GM18520 (cell line): ENCODE measurements around the gene RPS24.
"Not testable (repeated sequence)": the region's sequence is repeated elsewhere in the genome, so short reads cannot be mapped to it uniquely, and the experiment has no call there.

ENCODE experiments used
- ATAC-seq: cut with Tn5 transposase; IDR thresholded peaks from one replicate; pipeline ENCODE4 v1.9.1; 2021; ENCODE audit not compliant: unreplicated experiment

Gene RPS24

DNA sequence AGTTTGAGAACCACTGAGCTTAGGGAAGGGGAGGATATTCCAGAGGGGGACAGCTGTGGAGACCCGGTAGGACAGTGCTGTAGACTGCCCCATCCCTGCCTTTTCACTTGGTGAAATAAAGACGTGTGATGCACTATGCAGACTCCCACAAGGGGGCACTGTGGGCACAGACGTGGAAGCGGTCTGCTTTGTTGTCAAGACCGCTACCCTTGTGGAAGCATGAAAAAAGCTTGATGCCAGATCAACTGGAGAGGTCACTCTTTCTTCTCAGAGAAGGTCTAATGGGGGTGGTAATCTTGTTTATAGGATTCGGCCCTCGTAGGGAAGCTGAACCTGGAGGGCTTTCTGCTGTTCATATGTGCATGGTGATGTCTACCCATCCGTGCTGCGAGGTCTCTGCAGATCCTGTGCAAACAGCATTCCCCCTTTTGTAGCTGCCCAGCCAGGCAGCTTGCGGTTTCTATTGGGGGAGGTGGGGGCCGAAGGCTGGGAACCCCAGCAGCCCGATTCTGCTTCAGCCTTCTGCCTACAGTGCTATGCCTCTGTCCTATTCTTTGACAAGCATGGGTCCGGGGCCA, 13.7 kb downstream of the RPS24 start:
- ATAC-seq, result no peak

DNA sequence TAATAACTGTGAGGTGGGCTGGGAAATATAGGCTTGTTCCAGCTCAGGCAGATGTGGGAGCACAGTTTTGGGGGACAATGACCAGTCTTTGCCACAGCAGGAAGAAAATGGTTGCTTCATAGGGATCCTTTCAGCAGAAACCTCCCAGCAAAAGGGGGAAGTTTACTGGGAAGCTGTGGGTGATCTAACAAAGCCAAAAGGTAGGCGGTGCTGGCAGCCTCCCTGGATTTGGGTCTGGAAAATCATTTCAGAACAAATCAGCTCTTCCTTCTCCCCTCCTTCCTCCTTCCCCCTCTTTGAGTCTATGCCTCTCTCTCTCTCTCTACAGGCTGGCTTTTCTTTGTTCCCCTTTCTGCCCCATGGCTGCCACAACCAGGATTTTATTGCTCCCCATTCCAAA, 16.2 kb downstream of the RPS24 start:
- ATAC-seq, result no peak

DNA sequence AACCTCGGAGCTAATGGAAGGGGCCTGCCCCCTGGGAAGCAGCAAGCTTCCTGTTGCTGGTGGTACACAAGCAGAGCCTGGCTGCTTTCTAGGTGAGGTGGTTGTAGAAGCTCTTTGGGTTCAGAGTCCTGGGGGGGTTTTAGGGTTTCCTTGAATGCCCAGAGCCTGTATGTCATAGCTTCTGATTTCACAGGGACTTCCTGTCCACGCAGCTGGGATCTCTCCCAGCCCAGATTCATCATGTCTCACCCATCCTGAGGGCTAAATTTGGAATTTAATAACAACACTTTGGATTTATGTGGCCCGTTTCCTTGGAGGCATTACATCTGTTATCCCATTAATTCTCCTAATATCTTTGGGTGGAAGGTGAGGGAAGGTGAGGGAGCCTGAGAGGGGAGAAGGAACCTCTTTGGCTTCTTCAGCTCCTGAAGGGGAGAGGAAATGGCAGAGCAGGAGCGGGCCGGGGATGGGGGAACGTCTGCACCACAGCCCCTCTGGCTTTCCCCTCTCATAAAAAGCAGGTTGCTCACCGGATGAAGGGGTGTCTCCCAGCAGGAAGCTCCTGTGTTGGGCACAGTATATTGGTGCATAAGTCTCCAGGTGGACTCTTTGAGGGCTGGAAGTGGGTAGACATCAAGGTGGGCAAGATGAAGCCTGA, 19.7 kb downstream of the RPS24 start:
- no peak for ATAC-seq

DNA sequence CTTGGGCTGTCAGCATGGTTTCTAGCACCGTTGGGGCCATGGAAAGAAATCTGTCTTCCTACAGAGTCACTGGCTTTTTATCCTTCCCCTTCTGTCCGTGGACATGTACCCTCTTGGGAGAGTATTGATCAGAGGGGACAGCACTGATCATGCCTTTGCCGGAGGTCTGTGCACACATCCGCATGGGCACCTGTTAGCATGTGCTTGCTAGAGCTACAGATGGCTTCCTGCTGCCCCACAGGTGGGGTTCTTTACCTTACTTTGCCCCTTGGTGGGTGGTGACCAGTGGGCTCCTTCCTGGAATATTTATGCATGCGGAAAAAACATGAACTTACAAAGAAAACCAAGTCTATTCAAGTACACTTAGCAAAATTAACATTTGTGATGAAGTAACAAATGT, 24.9 kb downstream of the RPS24 start:
- ATAC-seq, result no peak

DNA sequence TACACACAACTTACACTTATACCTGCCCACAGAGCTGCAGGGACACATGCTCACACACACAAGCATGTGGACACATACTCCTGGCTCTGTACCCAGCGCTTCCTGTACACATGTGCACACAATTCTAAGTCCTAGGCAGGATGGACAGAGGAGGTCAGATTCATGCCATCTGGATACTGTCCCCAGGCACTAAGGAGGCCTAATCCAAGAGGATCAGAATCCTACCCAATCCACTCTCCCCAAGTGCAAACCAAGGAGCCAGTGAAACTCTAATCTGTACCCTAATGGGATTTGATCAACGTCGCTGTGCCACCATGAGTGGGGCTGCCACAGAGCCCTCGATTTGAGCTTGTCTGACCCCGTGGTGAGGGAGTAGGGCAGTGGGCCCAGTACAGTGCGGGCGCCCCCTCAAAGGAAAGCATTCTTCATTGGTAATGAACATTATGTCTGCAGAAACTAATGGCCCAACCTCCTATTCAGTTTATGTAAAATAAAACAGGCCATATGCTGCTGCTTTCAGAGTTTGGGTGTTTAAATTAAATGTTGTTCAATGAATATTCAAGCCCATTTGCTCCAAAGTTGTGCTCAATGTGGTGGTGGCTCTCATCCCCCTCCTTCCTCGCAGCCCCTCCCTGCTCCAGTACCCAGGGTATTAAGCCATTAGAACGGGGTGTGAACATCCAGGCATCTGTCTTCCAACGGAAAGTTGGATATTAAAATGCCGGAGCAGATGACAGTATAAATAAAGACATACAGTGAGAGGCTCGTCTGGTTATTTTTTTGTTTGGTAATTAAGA, 26.4 kb downstream of the RPS24 start:
- ATAC-seq, result no peak

DNA sequence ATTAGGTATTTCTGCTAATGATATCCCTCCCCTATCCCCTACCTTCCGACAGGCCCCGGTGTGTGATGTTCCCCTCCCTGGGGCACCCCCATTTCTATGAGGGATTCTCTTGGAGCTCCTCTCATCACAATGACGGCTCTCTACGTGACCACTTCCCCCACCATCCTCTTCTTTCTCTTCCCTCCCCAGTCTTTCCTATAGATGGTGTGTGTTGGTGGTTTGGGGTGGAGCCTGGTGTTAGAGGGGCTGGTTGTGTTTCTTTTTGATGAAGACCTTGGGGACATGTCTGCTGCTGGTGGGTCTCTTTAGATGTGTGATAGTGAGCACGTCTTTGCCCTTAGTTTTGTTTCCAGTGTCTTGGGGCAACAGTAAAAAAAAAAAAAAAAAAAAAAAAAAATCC, 28.6 kb downstream of the RPS24 start:
- ATAC-seq, result no peak

DNA sequence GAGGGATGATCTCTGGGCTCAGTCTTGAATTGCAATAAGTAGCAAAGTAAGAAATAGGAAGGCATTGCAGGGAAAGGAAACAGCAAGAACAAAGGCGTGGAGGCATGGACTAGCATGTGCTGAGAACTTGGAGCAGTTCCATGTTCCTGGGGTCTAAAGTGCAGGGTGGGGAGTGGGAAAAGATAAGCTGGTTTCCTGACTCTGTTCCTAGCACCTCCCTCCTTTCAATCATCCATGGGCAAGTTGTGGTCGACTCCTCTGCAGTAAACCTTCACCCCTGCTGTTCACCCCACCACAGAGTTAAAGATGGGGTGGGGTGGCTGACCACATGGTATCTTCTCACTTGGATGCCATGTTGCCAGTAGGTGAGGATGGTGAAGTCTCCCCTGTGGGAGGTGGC, 29.6 kb downstream of the RPS24 start:
- no peak for ATAC-seq

DNA sequence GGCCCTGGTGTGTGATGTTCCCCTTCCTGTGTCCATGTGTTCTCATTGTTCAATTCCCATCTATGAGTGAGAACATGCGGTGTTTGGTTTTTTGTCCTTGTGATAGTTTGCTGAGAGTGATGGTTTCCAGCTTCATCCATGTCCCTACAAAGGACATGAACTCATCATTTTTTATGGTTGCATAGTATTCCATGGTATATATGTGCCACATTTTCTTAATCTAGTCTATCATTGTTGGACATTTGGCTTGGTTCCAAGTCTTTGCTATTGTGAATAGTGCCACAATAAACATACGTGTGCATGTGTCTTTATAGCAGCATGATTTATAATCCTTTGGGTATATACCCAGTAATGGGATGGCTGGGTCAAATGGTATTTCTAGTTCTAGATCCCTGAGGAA, 31.3 kb downstream of the RPS24 start:
- ATAC-seq, result not testable (repeated sequence)

DNA sequence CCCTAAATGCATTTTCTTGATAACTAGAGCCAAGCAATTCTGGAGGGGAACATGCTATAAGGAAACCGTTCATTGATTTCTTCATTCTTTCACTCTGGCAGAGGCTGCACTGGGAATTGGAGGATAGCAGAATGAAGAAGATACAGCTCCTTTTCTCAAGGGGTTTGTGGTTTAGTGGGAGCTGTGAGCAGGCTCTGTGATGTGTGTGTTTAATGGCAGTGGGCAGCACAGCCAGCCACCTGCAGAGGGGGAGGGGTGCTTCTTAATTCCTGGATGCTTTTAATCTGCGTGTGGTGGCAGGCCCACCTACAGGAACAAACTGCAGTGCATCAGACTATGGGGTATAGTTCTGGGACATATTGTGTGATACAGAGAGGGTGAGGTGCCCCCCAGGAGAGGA, 31.9 kb downstream of the RPS24 start:
- ATAC-seq, result no peak

DNA sequence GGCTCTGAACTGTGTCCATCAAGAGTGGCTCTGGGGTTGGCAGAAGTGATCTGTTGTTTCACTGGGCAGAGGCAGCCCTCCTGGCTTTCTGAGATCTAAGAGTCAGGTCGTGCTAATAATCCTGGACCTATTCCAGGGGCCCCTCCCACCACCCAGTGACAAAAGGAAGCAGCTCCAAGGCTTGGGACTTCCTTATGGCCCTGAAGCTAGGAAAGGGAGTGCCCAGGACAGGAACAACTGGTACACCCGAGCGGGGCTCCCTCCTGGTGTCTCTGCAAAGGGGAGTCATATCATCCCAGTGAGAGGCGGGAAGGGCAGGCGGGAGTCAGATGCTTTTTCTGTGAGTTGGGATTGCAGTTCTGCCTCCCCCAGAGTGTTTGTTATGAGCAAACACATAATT, 32.3 kb downstream of the RPS24 start:
- ATAC-seq, result no peak

DNA sequence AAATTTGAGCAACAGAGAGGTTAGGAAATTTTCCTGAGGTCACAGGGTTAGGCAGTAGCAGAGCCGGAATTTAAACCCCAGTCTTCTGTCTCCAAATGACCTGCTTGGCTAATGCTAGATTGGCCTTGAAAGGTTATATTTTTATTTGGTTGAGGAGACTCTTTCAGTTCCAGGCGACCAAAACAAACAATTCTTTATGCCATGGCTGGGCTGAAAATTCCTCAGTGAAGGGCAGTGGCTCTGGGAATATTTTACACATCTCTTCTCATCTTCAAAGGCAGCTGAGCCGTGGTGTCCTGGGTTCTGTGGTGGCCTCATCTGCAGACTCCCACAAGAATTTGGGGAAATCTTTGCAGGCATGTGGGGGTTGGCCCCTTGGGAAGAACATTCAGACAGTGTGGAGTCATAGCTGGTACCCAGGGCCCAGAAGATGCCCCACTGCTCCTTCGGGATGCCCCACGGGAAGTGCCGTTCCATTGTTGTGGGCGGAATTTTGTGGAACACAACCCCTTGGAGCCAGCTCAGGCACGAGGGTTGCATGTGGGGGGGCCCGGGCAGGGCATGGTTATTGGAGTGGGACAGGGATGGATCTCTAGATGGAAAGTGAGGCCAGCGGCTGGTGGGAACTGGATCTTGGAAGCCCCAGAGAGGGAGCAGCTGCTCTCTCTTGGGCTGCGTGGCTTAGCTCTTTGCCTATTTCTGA, 33.2 kb downstream of the RPS24 start:
- ATAC-seq, result no peak

DNA sequence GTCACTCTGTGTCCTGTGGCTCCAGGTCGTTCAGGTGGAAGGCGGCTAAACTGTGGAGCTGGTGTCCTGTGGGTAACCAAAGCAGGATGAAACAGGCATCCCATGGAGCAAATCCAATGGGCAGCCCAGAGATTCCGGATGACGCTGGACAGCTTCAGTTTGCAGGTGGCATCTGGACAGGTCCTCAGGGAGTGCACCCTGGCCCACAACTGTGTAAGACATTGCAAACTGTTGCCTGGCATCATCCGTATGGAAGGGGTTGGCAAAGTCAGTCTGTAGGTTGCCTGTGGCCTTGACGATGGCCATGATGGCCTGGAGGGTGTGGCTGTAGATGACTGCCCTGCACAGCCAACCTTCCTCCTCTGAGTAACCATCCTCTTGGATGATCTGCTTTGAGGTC, 35.5 kb downstream of the RPS24 start:
- no peak for ATAC-seq

DNA sequence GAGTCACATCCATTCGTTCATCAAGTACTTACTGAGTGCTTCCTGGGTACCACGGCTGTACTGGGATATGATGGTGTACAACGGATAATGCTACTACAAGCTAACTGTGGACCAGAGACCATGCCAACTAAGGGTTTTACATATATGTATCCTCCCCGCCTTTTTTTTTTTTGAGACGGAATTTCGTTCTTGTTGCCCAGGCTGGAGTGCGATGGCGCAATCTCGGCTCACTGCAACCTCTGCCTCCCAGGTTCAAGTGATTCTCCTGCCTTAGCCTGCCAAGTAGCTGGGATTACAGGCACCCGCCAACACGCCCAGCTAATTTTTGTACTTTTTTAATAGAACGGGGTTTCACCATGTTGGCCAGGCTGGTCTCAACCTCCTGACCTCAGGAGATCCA, 36.4 kb downstream of the RPS24 start:
- not testable (repeated sequence) for ATAC-seq

DNA sequence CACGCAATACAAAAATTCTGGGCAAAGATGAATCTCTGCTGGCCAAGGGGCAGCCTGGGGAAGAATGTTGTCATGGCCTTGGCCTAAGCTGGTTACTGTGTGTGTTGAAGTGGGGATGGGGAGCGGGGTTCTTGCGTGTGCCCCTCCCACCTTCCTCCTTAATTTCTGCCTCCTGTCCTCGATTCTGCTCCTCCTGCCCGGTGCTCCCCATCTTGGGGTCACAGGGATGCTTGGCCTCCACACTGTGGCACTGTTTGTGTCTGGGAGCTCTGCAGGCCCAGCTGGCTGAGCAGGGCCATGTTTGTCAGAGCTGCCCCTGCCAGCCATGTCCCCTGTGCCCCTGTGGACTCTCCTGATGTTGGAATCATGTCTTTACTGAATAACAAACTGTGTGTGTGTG, 37.1 kb downstream of the RPS24 start:
- ATAC-seq, result no peak

DNA sequence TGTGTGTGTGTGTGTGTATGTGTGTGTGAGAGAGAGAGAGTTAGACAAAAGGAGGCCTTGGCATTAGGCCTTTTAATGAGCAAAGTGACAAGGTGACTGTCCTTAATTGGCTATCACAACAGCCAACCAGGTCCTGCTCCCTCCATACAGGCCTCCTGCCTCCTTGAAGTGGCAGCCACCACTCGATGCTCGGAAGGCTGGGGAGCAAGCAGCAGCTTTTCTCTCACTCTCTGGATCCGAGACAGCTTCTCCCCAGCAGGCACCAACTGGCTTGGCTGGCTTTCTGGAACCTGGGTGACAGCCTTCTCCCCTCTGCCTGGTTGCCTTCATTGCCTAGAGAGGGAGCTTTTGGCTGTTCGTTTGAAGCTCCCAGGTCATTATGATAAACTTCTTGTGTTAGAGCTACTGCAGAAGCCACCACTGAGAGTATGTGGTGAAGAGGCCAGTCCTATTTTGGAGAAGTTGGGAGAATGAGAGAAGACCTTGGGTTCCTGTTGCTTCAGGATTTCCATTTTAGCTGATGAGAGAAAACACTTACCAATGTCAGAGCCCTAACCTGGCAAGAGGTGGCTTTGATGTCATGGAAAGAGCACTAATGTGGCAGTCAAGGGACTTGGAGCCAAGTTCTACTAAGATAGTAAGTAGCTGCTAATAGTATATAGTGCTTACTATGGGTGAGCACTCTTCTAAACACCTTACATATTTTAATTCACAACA, 37.6 kb downstream of the RPS24 start:
- ATAC-seq, result no peak

DNA sequence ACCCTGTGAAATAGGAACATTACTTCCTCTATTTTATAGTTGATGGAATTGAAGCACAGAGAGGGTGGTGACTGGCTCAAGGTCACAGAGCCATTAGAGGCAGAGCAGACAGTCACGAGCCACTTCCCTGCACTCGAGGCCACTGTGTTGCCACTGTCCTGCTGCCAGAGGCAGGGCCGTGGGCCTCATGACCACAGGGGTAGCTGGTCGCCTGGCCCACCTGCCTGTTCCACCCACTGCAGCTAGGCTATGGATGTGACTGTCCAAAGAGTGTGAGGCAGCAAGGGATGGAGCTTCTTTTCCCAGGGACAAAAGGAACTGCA, 38.2 kb downstream of the RPS24 start:
- ATAC-seq, result no peak

DNA sequence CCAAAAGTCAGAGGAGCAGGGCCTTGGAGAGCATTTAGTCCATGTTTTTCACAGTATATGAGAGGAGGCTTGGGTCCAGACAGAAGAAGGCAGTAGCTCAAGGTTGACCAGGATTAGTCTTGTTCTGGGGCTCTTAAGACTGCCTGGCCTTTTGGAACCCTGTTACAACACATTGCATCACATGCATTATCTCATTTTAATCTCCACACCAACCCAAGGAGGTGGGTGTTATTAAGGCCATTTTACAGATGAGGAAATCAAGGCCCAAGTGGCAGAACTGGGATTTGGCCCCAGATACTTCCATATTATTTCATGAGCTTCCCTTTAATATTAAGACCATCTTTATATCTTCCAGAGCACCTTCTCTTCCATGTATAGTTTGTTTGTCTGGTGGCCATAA, 38.8 kb downstream of the RPS24 start:
- no peak for ATAC-seq

DNA sequence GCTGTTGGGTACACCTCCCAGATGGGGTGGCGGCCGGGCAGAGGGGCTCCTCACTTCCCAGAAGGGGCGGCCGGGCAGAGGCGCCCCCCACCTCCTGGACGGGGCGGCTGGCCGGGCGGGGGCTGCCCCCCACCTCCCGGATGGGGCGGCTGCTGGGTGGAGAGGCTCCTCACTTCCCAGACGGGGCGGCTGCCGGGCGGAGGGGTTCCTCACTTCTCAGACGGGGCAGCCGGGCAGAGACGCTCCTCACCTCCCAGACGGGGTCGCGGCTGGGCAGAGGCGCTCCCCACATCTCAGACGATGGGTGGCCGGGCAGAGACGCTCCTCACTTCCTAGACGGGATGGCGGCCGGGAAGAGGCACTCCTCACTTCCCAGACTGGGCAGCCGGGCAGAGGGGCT, 42.1 kb downstream of the RPS24 start:
- not testable (repeated sequence) for ATAC-seq

DNA sequence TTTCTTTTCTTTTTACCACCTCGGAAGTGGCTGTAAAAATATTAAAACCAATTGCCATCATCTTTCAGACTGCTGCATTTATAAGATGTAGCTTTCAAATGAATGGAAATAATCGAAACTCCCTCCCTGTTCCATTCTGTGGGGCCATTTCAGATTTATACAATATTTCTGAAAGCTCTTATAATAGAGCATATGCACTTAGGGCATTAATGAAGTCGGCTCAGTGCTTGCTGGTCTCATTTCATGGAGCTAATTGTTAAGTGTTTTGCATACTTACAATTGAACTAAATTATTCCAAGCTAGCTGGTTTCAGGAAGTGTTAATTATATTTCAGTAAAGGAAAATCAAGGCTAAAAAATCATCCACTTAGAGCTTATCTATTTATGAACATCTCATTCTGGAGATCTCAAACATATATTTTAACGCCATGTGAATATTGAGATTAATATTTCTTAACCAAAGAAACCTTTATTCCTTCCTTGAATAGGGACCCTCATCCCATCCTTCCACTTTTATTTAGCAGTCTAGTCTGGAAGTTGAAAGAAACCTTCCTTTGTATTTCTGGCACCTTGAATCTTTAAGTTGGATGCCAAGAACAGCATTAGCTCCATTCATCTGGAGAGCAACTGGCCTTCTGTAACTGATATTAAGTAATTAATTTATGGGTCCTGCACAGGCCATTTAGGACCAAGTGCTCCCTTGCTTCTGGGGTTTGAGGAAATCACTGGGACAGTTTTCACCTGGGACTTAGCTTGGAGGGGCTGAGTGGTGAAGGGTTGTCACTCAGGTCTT, 45.1 kb downstream of the RPS24 start:
- ATAC-seq, result no peak

DNA sequence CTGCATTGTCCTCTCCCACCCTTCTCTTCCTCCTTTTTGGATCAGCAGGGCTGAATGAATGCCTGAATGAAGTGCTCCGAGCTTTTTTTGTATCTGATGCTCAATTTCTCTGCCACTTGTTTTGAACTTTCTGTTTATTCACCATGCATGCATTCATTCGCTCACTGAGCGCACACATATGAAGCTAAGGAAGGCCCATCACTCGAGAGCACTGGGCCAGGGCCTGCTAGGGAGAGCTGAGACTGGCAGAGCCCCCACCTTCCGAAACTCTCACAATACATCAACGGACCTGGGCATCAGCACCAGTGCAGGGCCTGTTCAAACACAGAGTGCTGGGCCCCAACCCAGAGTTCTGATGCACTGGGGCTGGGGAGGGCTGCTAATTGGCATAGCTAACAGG, 45.7 kb downstream of the RPS24 start:
- no peak for ATAC-seq

DNA sequence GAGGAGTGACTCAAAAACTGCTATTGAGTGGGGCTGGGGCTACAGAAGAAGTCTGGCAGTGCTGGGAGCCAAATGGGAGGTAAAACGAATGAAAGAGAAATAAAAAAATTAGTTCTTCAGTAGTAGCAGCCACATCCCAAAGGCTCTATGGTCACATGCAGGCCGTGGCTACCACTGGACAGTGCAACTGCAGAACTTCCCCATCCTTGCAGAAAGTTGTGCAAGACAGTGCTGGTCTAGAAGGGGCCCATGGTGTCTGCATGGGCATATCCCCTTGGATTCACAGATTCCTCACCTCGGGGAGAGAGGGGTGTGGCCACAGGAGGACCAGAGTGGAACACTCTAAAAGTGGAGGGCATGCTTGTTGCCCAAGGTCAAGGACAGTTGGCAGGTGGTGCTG, 47.6 kb downstream of the RPS24 start:
- no peak for ATAC-seq
